ENCODE data around the gene ARL8A.

DNA sequence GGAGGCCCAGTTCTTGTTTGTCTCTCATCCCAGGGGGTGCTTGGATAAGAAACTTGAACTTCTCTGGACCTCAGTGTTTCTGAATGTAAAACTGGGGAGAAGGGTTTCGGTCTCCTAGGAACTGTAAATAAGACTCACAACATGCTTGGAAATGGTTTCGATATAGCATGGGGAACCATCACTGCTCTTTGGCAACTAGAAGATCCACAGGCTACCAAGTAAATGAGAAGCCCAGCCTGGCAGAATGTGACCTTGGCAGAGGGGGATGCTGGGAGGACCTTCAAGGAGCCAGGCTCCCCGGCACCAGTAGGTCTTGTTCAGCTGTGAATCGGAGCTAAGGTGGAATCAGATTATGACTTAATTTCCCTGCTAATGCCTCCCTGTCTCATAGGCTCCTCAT lies 3.7 kb downstream of the ARL8A start:
- TF ChIP-seq, protein P1, sequence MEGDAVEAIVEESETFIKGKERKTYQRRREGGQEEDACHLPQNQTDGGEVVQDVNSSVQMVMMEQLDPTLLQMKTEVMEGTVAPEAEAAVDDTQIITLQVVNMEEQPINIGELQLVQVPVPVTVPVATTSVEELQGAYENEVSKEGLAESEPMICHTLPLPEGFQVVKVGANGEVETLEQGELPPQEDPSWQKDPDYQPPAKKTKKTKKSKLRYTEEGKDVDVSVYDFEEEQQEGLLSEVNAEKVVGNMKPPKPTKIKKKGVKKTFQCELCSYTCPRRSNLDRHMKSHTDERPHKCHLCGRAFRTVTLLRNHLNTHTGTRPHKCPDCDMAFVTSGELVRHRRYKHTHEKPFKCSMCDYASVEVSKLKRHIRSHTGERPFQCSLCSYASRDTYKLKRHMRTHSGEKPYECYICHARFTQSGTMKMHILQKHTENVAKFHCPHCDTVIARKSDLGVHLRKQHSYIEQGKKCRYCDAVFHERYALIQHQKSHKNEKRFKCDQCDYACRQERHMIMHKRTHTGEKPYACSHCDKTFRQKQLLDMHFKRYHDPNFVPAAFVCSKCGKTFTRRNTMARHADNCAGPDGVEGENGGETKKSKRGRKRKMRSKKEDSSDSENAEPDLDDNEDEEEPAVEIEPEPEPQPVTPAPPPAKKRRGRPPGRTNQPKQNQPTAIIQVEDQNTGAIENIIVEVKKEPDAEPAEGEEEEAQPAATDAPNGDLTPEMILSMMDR (conservative IDR thresholded peaks at IDR 0.05; ENCODE audit: low read length) = no peak
- TF ChIP-seq EZH2phosphoT487 (IDR thresholded peaks at IDR 0.05; ENCODE audit: borderline replicate concordance, low read depth, low read length) = no peak
